Keratinocyte (primary cell): Measurements from ENCODE around the gene AEBP1. TPM values are rescaled to one million over a fixed set of nuclear protein-coding genes. Genes with fewer than 3 reads are reported as not detected.

ENCODE experiments used
- DNase-seq: peaks from one replicate; pipeline ENCODE4 v3.0.0-alpha.2; 2011; ENCODE audit warnings: low read depth, missing footprints, low spot score
- FAIRE-seq: peaks from 2 replicates; lab custom pipeline; 2011; peaks lifted over from hg19 to GRCh38; lab: Jason Lieb, UNC
- H2AFZ ChIP-seq: 2 replicates; pipeline ENCODE4 v1.6.0; 2012; ENCODE audit warnings: low read length, control low read depth, inconsistent platforms; ENCODE audit not compliant: control insufficient read depth
- H3K27ac ChIP-seq: 2 replicates; pipeline ENCODE4 v1.5.1; 2011; ENCODE audit warnings: low read length; ENCODE audit not compliant: control insufficient read depth, insufficient read depth
- H3K27me3 ChIP-seq: 3 replicates; pipeline ENCODE4 v1.6.0; 2011; ENCODE audit warnings: low read length; ENCODE audit not compliant: control insufficient read depth, insufficient read depth; ENCODE audit errors: extremely low read depth
- H3K36me3 ChIP-seq, 2 experiments: 2 replicates in 1 of 2; 3 replicates in 1 of 2; pipeline ENCODE4 v1.5.1; 2011; ENCODE audit warnings: low read length in 2 of 2, mild to moderate bottlenecking in 1 of 2; ENCODE audit not compliant: control insufficient read depth in 2 of 2, insufficient read depth in 2 of 2; ENCODE audit errors: extremely low read depth in 1 of 2
- H3K4me1 ChIP-seq: 3 replicates; pipeline ENCODE4 v1.5.1; 2011; ENCODE audit warnings: low read length; ENCODE audit not compliant: control insufficient read depth, insufficient read depth; ENCODE audit errors: extremely low read depth
- H3K4me2 ChIP-seq: 3 replicates; pipeline ENCODE4 v1.6.0; 2011; ENCODE audit warnings: low read depth, low read length; ENCODE audit not compliant: control insufficient read depth, insufficient read depth; ENCODE audit errors: extremely low read depth
- H3K4me3 ChIP-seq, 3 experiments: fragments of 200-600 bp in 1 of 3; sonication (generic) in 1 of 3; 2 replicates in 2 of 3; 3 replicates in 1 of 3; pipeline ENCODE4 v1.5.1; 2011 to 2016; ENCODE audit warnings: low read length in 3 of 3, mild to moderate bottlenecking in 3 of 3, control low read depth in 2 of 3, inconsistent platforms in 1 of 3, low read depth in 1 of 3, mixed read lengths in 1 of 3, mixed run types in 1 of 3, moderate library complexity in 1 of 3; ENCODE audit not compliant: control insufficient read depth in 2 of 3, insufficient read depth in 2 of 3; ENCODE audit errors: extremely low read depth in 1 of 3
- H3K79me2 ChIP-seq: 2 replicates; pipeline ENCODE4 v1.6.0; 2012; ENCODE audit warnings: low read length; ENCODE audit not compliant: control insufficient read depth, insufficient read depth
- H3K9ac ChIP-seq: 3 replicates; pipeline ENCODE4 v1.6.0; 2011; ENCODE audit warnings: low read length; ENCODE audit not compliant: control insufficient read depth, insufficient read depth; ENCODE audit errors: extremely low read depth
- H3K9me1 ChIP-seq: 3 replicates; pipeline ENCODE4 v1.6.0; 2011; ENCODE audit warnings: low read length; ENCODE audit not compliant: control insufficient read depth, insufficient read depth; ENCODE audit errors: extremely low read depth
- H3K9me3 ChIP-seq: 2 replicates; pipeline ENCODE4 v1.5.1; 2012; ENCODE audit warnings: low read depth, low read length; ENCODE audit not compliant: control insufficient read depth
- H4K20me1 ChIP-seq: 3 replicates; pipeline ENCODE4 v1.6.0; 2011; ENCODE audit warnings: low read length; ENCODE audit not compliant: control insufficient read depth, insufficient read depth; ENCODE audit errors: extremely low read depth
- CTCF ChIP-seq, 3 experiments: IDR thresholded peaks in 1 of 3; conservative IDR thresholded peaks in 1 of 3; optimal IDR thresholded peaks in 1 of 3; 2 replicates in 2 of 3; 3 replicates in 1 of 3; pipeline versions ENCODE3 to v1.5.1; 2011; ENCODE audit warnings: low read length in 3 of 3, mild to moderate bottlenecking in 3 of 3, moderate library complexity in 2 of 3, control low read depth in 1 of 3, inconsistent platforms in 1 of 3; ENCODE audit not compliant: insufficient read depth in 2 of 3; ENCODE audit errors: extremely low read depth in 1 of 3
- EZH2 ChIP-seq: IDR thresholded peaks from one replicate; pipeline ENCODE4 v1.6.1; 2012; ENCODE audit warnings: inconsistent platforms, mild to moderate bottlenecking, low read length, moderate library complexity
- dilution Hi-C: fragments of 300-500 bp; cut with MboI; formaldehyde crosslinking; loops from one replicate; pipeline ENCODE4 v1.7.0; 2020; ENCODE audit warnings: low sequenced_read_pairs; ENCODE audit not compliant: extremely low pct_ligation_motif_present
- polyA plus RNA-seq, 5 experiments: library from polyadenylated mRNA; depleted of rRNA in 3 of 5; stranded (reverse) in 3 of 5; stranded (forward) in 1 of 5; unstranded in 1 of 5; fragments of >200 nt; gene quantifications; 1 replicate in 1 of 5; 2 replicates in 3 of 5; 3 replicates in 1 of 5; pipeline versions ENCODE4 v1.2.1 to v1.2.3, GENCODE V29; 2011 to 2012; ENCODE audit warnings: missing spikeins in 2 of 5, low read depth in 1 of 5, low replicate concordance in 1 of 5

Gene AEBP1
- polyA plus RNA-seq, 1 donor (not counting 4 experiments of a cell fraction or from before 2014, with no cell fraction given) = 0.03 TPM

- no peak for TF ChIP-seq EZH2
- TF ChIP-seq CTCF (optimal IDR thresholded peaks at IDR 0.05 in 1 of 3, IDR thresholded peaks at IDR 0.05 in 1 of 3, conservative IDR thresholded peaks at IDR 0.05 in 1 of 3; ENCODE audit: extremely low read depth in 1 of 3, insufficient read depth in 2 of 3, low read length in 3 of 3) = no peak
- Histone ChIP-seq H3K9ac (no peak overlapping the region), H3K36me3 (peaks cover 8% of the 10 kb centered on the region in 2 experiments), H3K9me1 (no peaks in the 10 kb centered on the region), H4K20me1 (no peaks in the 10 kb centered on the region), H3K27ac (no peak overlapping the region), H3K27me3 (no peaks in the 10 kb centered on the region), H3K9me3 (no peaks in the 10 kb centered on the region), H3K79me2 (no peaks in the 10 kb centered on the region), H3K4me1 (peaks cover 11% of the 10 kb centered on the region), H3K4me3 (no peak overlapping the region), H2AFZ (no peak overlapping the region), H3K4me2 (no peak overlapping the region)
- DNase-seq (no peak), FAIRE-seq (no peak)
- dilution Hi-C loops = no loop called here
These were observed 37.6 kb upstream of the AEBP1 start for GRCh38 chr7:44066494-44067063.

- TF ChIP-seq EZH2 = no peak
- no peak for TF ChIP-seq CTCF (optimal IDR thresholded peaks at IDR 0.05 in 1 of 3, IDR thresholded peaks at IDR 0.05 in 1 of 3, conservative IDR thresholded peaks at IDR 0.05 in 1 of 3; ENCODE audit: extremely low read depth in 1 of 3, insufficient read depth in 2 of 3, low read length in 3 of 3)
- Histone ChIP-seq H3K9me3 (no peaks in the 10 kb centered on the region), H4K20me1 (no peaks in the 10 kb centered on the region), H3K4me1 (peaks cover 19% of the 10 kb centered on the region), H3K9ac (no peak overlapping the region), H3K36me3 (peaks cover under 1 to 3% of the 10 kb centered on the region in 2 experiments), H3K4me3 (no peak overlapping the region), H3K27me3 (no peaks in the 10 kb centered on the region), H3K79me2 (no peaks in the 10 kb centered on the region), H3K4me2 (no peak overlapping the region), H3K27ac (no peak overlapping the region), H2AFZ (no peak overlapping the region), H3K9me1 (no peaks in the 10 kb centered on the region)
- FAIRE-seq (no peak), DNase-seq (no peak)
- dilution Hi-C loops = no loop called here
These were observed 36.8 kb upstream of the AEBP1 start for GRCh38 chr7:44067064-44067951.
